GM19452 (cell line): ENCODE data around the gene SSBP4.

Source experiments
- ATAC-seq: cut with Tn5 transposase; IDR thresholded peaks from one replicate; pipeline ENCODE4 v1.9.1; 2021; ENCODE audit not compliant: unreplicated experiment

Gene SSBP4

DNA sequence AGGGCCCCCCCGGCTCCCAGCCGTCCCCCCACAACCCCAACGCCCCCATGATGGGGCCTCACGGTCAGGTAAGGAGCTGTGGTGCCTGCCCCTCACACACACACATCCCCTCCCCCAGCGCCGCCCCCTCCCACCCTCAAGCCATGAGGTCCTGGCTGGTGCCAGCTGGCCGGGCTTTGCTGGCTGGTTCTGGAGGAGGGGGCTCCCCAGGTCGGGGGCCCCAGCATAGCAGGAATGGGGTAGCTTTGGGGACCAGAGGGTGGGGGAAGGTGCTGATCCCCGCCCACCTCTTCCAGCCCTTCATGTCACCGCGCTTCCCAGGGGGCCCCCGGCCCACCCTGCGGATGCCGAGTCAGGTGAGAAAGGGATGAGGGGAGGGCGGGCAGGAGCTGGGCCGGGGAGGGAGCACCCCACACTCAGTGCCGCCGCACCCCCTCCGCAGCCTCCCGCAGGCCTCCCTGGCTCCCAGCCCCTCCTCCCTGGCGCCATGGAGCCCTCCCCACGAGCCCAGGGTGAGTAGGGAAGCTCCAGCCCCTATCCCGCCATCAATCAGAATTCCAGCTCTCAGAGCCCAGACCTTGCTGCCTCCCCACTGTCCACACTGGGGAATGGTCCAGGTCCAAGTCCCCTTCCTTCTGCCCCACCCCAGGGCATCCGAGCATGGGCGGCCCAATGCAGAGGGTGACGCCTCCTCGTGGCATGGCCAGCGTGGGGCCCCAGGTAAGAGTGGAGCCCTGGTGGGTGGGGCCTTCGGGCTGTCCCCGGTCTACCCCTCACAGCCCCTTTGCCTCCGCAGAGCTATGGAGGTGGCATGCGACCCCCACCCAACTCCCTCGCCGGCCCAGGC is 12.4 kb downstream of the SSBP4 start:
- ATAC-seq, result no peak

GRCh38 chr19:18432275-18433014 is 13.2 kb downstream of the SSBP4 start:
- ATAC-seq, result no peak

GRCh38 chr19:18433015-18433691 is 14.0 kb downstream of the SSBP4 start:
- ATAC-seq, result no peak

DNA sequence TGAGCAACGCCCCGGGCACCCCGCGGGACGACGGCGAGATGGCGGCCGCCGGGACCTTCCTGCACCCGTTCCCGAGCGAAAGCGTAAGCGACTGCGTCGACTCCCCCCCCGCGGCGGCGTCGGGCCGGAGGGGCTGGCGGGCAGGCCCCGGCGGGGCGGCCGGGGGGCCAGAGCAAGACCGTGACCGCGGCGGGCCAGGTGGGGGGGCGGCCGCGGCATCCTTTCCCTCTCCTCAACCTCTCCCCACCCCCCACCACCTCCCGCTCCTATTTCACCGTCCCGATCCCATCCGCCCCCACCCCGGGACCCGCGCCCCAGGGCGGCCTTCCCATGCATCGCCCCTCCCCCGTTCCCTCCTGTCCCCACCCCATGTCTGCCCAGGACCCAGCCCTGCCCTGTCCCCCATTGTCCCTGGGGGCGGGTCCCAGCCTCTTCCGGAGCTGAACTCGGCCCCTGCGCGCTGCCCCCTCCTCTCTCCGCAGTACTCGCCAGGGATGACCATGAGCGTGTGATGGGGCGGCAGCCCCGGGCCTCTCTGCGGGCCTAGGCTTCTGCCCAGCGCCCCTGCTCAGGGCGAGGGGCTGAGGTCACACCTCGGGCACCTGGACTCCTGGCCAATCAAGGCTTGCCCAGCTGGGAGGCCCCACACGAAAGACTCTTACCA is 14.7 kb downstream of the SSBP4 start:
- ATAC-seq, result no peak

DNA sequence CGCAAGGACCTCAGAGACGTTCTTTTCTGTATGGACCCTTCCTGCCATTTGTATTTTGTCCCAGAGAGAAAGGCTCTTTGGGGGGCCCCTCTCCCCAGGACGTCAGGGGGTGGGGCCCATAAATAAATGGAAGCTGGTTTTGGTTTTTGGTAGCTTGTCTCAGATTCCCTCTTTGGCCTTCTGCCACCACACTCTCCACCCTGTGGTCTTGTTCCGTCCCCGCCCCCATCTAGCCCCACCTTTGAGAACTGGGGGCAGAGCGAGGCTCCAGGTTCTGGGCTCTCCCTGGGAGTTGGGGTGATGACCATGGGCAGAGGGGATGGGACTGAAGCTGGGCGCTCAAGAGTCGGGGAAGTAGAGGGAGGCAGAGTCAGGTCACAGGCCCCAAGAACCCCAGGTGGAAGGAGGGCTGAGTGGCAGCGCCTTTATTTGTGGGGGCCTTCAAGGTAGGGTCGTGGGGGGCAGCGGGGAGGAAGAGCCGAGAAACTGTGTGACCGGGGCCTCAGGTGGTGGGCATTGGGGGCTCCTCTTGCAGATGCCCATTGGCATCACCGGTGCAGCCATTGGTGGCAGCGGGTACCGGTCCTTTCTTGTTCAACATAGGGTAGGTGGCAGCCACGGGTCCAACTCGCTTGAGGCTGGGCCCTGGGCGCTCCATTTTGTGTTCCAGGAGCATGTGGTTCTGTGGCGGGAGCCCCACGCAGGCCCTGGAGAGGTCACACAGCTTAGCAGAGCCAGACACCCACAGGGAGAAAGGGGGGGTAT is 15.4 kb downstream of the SSBP4 start:
- ATAC-seq, result no peak

GRCh38 chr19:18435178-18435841 is 16.1 kb downstream of the SSBP4 start:
- no peak for ATAC-seq

DNA sequence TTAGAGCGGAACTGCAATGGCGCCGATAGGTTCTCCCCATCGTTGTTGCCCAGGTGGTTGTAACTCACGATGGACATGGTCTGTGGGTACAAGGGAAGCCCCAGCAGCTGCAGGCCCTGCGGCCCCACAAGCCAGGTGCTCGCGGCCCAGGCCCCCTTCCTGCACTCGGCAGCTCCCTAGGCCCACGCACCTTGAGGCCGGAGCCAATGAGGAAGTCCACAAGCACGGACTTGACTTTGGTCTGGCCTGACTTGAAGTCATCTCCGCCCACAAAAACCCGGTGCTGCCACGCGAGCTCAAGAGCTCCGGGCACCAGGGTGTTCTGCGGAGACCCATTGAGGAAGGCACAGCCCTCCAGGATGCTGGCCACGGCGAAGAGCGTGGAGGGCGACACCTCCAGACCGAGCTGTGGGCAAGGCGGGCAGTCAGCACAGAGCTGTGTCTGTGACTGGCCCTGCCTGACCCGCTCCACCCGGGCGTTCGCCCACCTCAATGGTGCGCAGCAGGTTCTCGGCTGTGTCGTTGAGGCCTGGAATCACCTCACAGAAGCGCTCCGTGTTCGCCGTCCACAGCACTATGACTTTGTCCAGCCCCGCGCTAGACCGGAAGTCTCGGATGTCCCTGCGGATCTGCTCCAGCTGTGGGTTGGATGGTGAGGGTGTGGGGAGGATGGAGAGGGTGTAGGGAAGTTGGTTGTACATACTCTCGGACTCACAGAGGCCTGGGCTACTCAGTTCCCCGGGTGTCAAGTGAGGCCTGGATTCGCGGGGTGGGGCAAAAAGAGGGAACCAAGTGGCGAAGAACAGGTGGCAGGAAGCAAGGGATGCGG is 16.9 kb downstream of the SSBP4 start:
- no peak for ATAC-seq

DNA sequence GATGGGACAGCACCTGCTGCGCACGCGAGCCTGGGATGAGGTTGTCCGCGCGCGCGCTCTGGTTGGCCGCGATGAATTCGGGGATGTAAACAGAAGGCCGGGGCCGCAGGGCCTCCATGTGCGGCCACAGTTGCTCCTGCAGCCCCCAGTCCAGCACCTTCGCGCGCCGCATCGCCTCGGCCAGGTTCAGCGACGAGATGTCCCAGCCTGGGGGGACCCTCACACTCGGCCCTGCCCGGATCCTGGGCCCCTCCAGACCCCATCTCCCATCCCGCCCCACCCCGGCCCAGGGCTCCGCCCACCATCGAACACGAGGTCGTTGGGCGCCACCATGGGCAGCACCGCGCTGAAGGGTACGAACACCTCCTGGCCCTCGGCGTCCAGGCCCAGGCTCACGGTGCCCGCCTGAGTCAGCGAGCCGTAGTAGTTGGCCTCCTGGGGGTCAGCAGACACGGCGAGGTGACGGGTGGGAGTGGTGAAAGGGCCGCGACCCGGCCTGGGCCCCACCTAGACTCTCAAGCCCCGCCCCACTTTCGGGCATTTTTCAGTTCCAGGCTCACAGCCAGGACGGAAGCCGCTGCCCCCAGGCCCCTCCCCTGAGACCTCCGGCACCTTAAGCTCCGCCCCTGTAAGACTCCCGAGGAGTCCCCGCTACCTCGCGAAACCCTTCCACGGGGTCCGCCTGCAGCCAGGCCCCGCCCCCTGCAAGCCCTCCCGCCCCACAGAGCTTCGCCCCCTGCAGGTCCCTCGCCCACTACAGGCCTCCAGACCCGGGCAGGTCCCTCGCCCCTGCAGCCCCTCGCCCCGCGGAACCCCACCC is 17.7 kb downstream of the SSBP4 start:
- ATAC-seq, result peak; percentile 46

GRCh38 chr19:18437491-18438330 is 18.5 kb downstream of the SSBP4 start, which contains the start of gene ISYNA1:
ISYNA1 (minus strand) TSS chr19:18438133; CDS start chr19:18437979, 154 bp downstream.
- ATAC-seq, result no peak

- no peak for ATAC-seq
These were observed 19.3 kb downstream of the SSBP4 start for GRCh38 chr19:18438331-18439024.

- ATAC-seq, result no peak
These were observed 20.1 kb downstream of the SSBP4 start for GRCh38 chr19:18439025-18439909.

DNA sequence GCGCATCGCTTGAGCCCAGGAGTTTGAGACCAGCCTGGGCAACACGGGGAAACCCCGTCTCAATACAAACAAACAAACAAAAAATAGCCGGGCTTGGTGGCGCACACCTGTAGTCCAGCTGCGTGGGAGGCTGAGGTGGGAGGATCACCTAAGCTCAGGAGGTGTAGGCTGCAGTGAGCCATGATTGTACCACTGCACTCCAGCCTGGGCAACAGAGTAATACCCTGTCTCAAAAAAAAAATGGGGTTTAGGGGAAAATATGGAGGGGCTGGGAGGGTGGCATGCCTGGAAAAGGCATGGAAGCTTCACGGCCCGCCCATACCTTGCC is 20.7 kb downstream of the SSBP4 start:
- ATAC-seq, result no peak

GRCh38 chr19:18440415-18440877 is 21.2 kb downstream of the SSBP4 start:
- ATAC-seq, result no peak

DNA sequence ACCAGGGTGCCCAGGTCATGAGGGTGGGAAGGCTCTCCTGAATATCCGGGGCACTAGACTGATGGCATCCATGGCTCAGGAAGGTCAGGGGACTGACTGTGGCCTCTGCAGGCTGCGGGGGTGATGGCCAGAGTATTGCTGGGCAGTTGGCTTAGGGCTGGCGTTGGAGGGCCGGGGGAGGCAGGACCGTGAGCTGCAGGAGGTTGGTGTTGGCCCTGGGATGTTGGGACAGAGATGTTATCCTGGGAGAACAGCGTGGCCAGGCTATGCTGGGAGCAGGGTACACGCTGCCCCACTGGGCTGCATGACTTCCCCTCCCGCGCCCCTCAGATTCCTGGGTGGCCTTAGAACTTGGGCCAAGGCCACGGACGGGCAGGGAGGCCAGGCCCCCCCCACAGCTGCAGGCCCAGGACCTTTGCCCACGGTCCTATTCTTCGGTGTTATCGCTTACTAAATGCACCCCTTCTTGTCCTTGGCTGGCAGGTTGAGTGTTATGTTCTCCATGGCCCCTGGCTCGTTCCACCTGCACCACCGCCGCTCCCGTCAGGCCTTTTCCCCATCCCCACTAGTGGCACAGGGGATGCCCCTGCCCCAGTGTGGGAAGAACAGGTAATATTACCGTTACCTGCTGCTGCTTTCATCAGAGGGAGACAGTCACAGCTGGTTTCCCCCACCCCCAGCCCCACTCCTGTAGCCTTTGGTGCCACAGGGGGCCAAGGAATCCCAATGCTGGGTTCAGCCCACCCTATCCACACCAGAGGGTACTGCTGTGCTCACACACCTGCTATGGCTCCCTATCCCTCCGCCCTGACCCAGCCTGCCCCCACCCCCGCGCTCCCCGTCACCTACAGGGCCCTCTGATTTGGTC is 22.0 kb downstream of the SSBP4 start:
- ATAC-seq, result no peak
